Endodermal cell (in vitro differentiated cells): ENCODE measurements around the gene FKBP1A. TPM values are rescaled to one million over a fixed set of nuclear protein-coding genes. Genes with fewer than 3 reads are reported as not detected.

Experiments used
- DNase-seq: peaks from one replicate; pipeline ENCODE4 v3.0.0-alpha.2; 2017
- H3K27ac ChIP-seq: 2 replicates; pipeline ENCODE4 v1.5.1; 2013; ENCODE audit warnings: mild to moderate bottlenecking, low read depth, low read length, moderate library complexity
- H3K27me3 ChIP-seq: 2 replicates; pipeline ENCODE4 v1.6.1; 2013; ENCODE audit warnings: mild to moderate bottlenecking, low read length, moderate library complexity; ENCODE audit not compliant: insufficient read depth, control insufficient read depth, poor library complexity, severe bottlenecking
- H3K36me3 ChIP-seq: 2 replicates; pipeline ENCODE4 v1.7.0; 2013; ENCODE audit warnings: mild to moderate bottlenecking, low read length, moderate library complexity; ENCODE audit not compliant: control insufficient read depth, insufficient read depth
- H3K4me1 ChIP-seq: one replicate; pipeline ENCODE4 v1.7.0; 2013; ENCODE audit warnings: low read length; ENCODE audit not compliant: control insufficient read depth, insufficient read depth
- H3K4me3 ChIP-seq: 2 replicates; pipeline ENCODE4 v1.5.1; 2013; ENCODE audit warnings: mild to moderate bottlenecking, low read length, moderate library complexity
- H3K9ac ChIP-seq: 2 replicates; pipeline ENCODE4 v1.6.1; 2013; ENCODE audit warnings: mild to moderate bottlenecking, low read length, moderate library complexity; ENCODE audit not compliant: poor library complexity, severe bottlenecking; ENCODE audit errors: extremely low read depth
- H3K9me3 ChIP-seq: 2 replicates; pipeline ENCODE4 v1.6.1; 2013; ENCODE audit warnings: mild to moderate bottlenecking, low read length, moderate library complexity; ENCODE audit not compliant: control insufficient read depth
- H3K27ac Mint-ChIP-seq: 2 replicates; pipeline ENCODE4 v1.8.0; 2020; ENCODE audit warnings: mixed read lengths
- H3K27me3 Mint-ChIP-seq: 2 replicates; pipeline ENCODE4 v1.8.0; 2021; ENCODE audit warnings: mild to moderate bottlenecking, mixed read lengths; ENCODE audit not compliant: insufficient read depth
- H3K36me3 Mint-ChIP-seq: 2 replicates; pipeline ENCODE4 v1.8.0; 2020; ENCODE audit warnings: low read depth, mixed read lengths
- H3K4me1 Mint-ChIP-seq: 2 replicates; pipeline ENCODE4 v1.8.0; 2020; ENCODE audit warnings: mixed read lengths
- H3K4me3 Mint-ChIP-seq: 2 replicates; pipeline ENCODE4 v1.8.0; 2020; ENCODE audit warnings: mild to moderate bottlenecking, moderate library complexity, mixed read lengths
- H3K9me3 Mint-ChIP-seq: 2 replicates; pipeline ENCODE4 v1.8.0; 2020; ENCODE audit warnings: mild to moderate bottlenecking, mixed read lengths
- CTCF ChIP-seq: fragments of 200-600 bp; sonication (generic); conservative IDR thresholded peaks from 2 replicates; pipeline ENCODE4 v1.5.0; 2021; ENCODE audit warnings: antibody characterized with exemption, mild to moderate bottlenecking
- WGBS, 2 experiments: methylation state at CpG; one replicate each; pipeline versions ENCODE4 v1.1.5 to v1.1.7; 2013; ENCODE audit warnings: missing lambda C conversion rate in 2 of 2, mixed read lengths in 1 of 2; ENCODE audit not compliant: insufficient coverage in 1 of 2, insufficient read length in 1 of 2; 5-methylcytosine and 5-hydroxymethylcytosine counted together
- total RNA-seq, 2 donors: library from RNA; stranded (reverse); fragmentation: NEBNext Ultra II Directional in 1 of 2; extraction: Animal tissue kit (Norgen Biotek cat#: 25700) in 1 of 2; gene quantifications; 2 replicates in 1 of 2; 3 replicates in 1 of 2; pipeline ENCODE4 v1.2.1, GENCODE V29; 2021

Gene FKBP1A
- total RNA-seq, 2 donors from 2014 or later, result 181 to 185 TPM

- Histone ChIP-seq H3K27me3 (no peaks in the 10 kb centered on the region), H3K4me3 (no peak overlapping the region), H3K4me1 (peaks cover 5% of the 10 kb centered on the region), H3K27ac (no peak overlapping the region), H3K9ac (no peak overlapping the region), H3K36me3 (no peaks in the 10 kb centered on the region), H3K9me3 (no peaks in the 10 kb centered on the region)
- peak; percentile 35 for DNase-seq
- Mint-ChIP-seq H3K9me3 (no peaks in the 10 kb centered on the region), H3K4me3 (no peak overlapping the region), H3K4me1 (peaks cover 3% of the 10 kb centered on the region), H3K36me3 (no peaks in the 10 kb centered on the region), H3K27me3 (peaks cover 12% of the 10 kb centered on the region), H3K27ac (no peak overlapping the region)
- 94% methylated on average over 11 of the region's 11 CpGs for WGBS, 2 experiments
- no peak for TF ChIP-seq CTCF
Observed at GRCh38 chr20:1322511-1323245, 70.2 kb downstream of the FKBP1A start.

- no peak for DNase-seq
- no peaks in the 10 kb centered on the region for H3K9me3 ChIP-seq
- H3K27ac Mint-ChIP-seq, result no peak overlapping the region
- no peak overlapping the region for H3K9ac ChIP-seq
- no peaks in the 10 kb centered on the region for H3K4me1 ChIP-seq
- H3K27me3 ChIP-seq, result peaks cover 4% of the 10 kb centered on the region
- no peak overlapping the region for H3K4me3 ChIP-seq
- peaks cover 18% of the 10 kb centered on the region for H3K27me3 Mint-ChIP-seq
- no peaks in the 10 kb centered on the region for H3K36me3 Mint-ChIP-seq
- no peak overlapping the region for H3K27ac ChIP-seq
- H3K36me3 ChIP-seq, result no peaks in the 10 kb centered on the region
- no peaks in the 10 kb centered on the region for H3K4me1 Mint-ChIP-seq
- TF ChIP-seq CTCF, result no peak
- WGBS, 2 experiments, result 86 to 96% methylated on average over 4 of the region's 4 CpGs
- no peaks in the 10 kb centered on the region for H3K9me3 Mint-ChIP-seq
- no peak overlapping the region for H3K4me3 Mint-ChIP-seq
Observed at GRCh38 chr20:1321654-1321939, 71.3 kb downstream of the FKBP1A start.

GRCh38 chr20:1320902-1321653, 71.8 kb downstream of the FKBP1A start:
- no peak overlapping the region for H3K4me3 ChIP-seq
- Mint-ChIP-seq H3K9me3 (no peaks in the 10 kb centered on the region), H3K36me3 (no peaks in the 10 kb centered on the region), H3K27me3 (peaks cover 19% of the 10 kb centered on the region), H3K4me3 (no peak overlapping the region), H3K27ac (no peak overlapping the region), H3K4me1 (no peaks in the 10 kb centered on the region)
- H3K27me3 ChIP-seq, result peaks cover 4% of the 10 kb centered on the region
- H3K36me3 ChIP-seq, result no peaks in the 10 kb centered on the region
- H3K27ac ChIP-seq, result no peak overlapping the region
- TF ChIP-seq CTCF, result no peak
- DNase-seq, result no peak
- H3K4me1 ChIP-seq, result no peaks in the 10 kb centered on the region
- no peaks in the 10 kb centered on the region for H3K9me3 ChIP-seq
- 83 to 86% methylated on average over 8 to 17 of the region's 17 CpGs for WGBS, 2 experiments
- H3K9ac ChIP-seq, result no peak overlapping the region
